ENCODE results near the gene NAALADL1. TPM values are rescaled to one million over a fixed set of nuclear protein-coding genes. Genes with fewer than 3 reads are reported as not detected.
A peak's percentile ranks its signal among the peaks of the same experiment; 100 is the strongest.

The NAALADL1 gene
- total RNA-seq, 1 experiment from 2014 or later = not detected

GRCh38 chr11:64998141-64998540, 60.2 kb downstream of the NAALADL1 start:
- H3K36me3 Mint-ChIP-seq (ENCODE audit: insufficient read depth, unreplicated experiment) = peaks cover 12% of the 10 kb centered on the region
- H3K4me1 Mint-ChIP-seq (ENCODE audit: low read depth, unreplicated experiment) = peaks cover 28% of the 10 kb centered on the region
- intact Hi-C loops (cut with micrococcal nuclease; ENCODE audit: unreplicated experiment) = loop anchor here (5.0 kb wide), 2 partner anchors 81 to 151 kb away; partner anchors contain the start of gene ATG2A
- no peak for DNase-seq
- no peak for TF ChIP-seq CTCF (IDR thresholded peaks at IDR 0.05; ENCODE audit: unreplicated experiment)
- H3K9me3 Mint-ChIP-seq (ENCODE audit: low read depth, unreplicated experiment) = no peaks in the 10 kb centered on the region
- no TSS peak for BruUV-seq (replicated peaks)
- no peaks in the 10 kb centered on the region for H3K27me3 Mint-ChIP-seq (ENCODE audit: unreplicated experiment)
- peak overlapping the region; percentile 36 for H3K4me3 Mint-ChIP-seq (ENCODE audit: low read depth, unreplicated experiment)
- H3K27ac Mint-ChIP-seq (ENCODE audit: unreplicated experiment) = peak overlapping the region; percentile 76
- CTCF ChIA-PET = interaction anchor here (1.5 kb wide), 2 partner anchors 9 to 16 kb away, joined by 3 to 5 read pairs; partner anchors contain the start of gene ARL2

DNA sequence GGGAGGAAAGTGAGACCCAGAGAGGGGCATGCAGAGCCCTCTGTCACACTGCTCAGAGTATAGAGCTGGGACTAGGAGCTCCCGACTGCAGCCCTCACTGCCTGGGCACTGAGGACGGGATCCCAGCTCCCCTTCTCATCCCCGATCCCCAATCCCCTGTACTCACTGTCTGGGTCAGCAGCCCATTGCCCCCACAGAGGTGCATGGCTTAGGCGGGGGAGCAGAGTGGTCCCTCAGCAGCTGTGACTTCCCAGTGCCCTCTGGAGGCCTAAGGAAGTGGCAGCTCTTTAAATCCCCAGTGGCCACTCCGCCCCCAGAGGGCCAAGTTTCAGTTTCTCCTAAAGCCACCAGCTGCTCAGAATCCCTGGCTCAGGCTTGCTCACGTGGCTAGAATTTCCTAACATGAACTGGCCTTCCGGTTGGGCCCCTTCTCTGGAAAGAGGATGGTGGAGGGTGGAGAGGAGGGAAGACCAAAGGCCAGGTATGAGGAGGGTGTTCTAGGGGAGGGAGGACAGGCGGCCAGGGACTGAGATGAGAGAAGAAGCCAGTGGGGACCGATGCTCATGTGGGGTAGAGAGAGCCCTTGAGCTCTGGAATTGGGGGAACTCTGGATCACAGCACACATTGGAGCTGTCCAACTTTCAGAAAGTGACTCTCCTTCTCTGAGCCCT, 61.5 kb downstream of the NAALADL1 start, which contains the start of gene BATF2:
Gene BATF2, minus strand, starts transcription at position 262 of the 671 bp plus-strand sequence. Its CDS starts 57 bp downstream, at position 205.
- CTCF ChIA-PET = interaction anchor here (0.5 to 2.1 kb wide), 15 partner anchors 10 to 209 kb away, joined by 3 to 12 read pairs (median 4); partner anchors contain the start of genes ARL2, CDC42BPG, EHD1 and MAJIN
- TF ChIP-seq CTCF (IDR thresholded peaks at IDR 0.05; ENCODE audit: unreplicated experiment) = no peak
- peak; percentile 84 for DNase-seq
- no peaks in the 10 kb centered on the region for H3K9me3 Mint-ChIP-seq (ENCODE audit: low read depth, unreplicated experiment)
- H3K4me3 Mint-ChIP-seq (ENCODE audit: low read depth, unreplicated experiment) = peak within 1 kb of the TSS; percentile 68
- H3K27ac Mint-ChIP-seq (ENCODE audit: unreplicated experiment) = peak within 1 kb of the TSS; percentile 82
- intact Hi-C loops (cut with micrococcal nuclease; ENCODE audit: unreplicated experiment) = loop anchor here (5.0 kb wide), 2 partner anchors 80 to 150 kb away; partner anchors contain the start of gene ATG2A
- no TSS peak for BruUV-seq (replicated peaks)
- H3K36me3 Mint-ChIP-seq (ENCODE audit: insufficient read depth, unreplicated experiment) = peaks cover 12% of the 10 kb centered on the region
- H3K4me1 Mint-ChIP-seq (ENCODE audit: low read depth, unreplicated experiment) = peaks cover 28% of the 10 kb centered on the region
- H3K27me3 Mint-ChIP-seq (ENCODE audit: unreplicated experiment) = no peaks in the 10 kb centered on the region

DNA sequence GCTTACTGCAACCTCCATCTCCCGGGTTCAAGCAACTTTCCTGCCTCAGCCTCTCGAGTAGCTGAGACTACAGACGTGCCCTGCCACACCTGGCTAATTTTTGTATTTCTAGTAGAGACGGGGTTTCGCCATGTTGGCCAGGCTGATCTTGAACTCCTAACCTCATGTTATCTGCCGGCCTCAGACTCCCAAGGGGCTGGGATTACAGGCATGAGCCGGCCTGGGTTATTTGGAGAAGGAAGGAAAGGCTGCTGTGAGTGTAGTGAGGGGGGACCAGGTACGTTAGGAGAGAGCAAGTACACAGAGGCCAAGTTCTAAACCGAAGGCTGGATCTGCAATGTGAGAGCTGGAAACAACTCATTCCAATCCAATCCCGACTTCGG, 62.0 kb downstream of the NAALADL1 start:
- H3K36me3 Mint-ChIP-seq (ENCODE audit: insufficient read depth, unreplicated experiment) = peaks cover 12% of the 10 kb centered on the region
- BruUV-seq (replicated peaks) = TSS peak; percentile 71
- H3K27ac Mint-ChIP-seq (ENCODE audit: unreplicated experiment) = peak overlapping the region; percentile 82
- H3K4me1 Mint-ChIP-seq (ENCODE audit: low read depth, unreplicated experiment) = peaks cover 28% of the 10 kb centered on the region
- DNase-seq = no peak
- no peak for TF ChIP-seq CTCF (IDR thresholded peaks at IDR 0.05; ENCODE audit: unreplicated experiment)
- CTCF ChIA-PET = interaction anchor here (0.5 to 2.1 kb wide), 12 partner anchors 11 to 209 kb away, joined by 3 to 12 read pairs (median 4); partner anchors contain the start of genes ARL2, CDC42BPG and MAJIN
- H3K27me3 Mint-ChIP-seq (ENCODE audit: unreplicated experiment) = no peaks in the 10 kb centered on the region
- no peaks in the 10 kb centered on the region for H3K9me3 Mint-ChIP-seq (ENCODE audit: low read depth, unreplicated experiment)
- peak overlapping the region; percentile 68 for H3K4me3 Mint-ChIP-seq (ENCODE audit: low read depth, unreplicated experiment)
- intact Hi-C loops (cut with micrococcal nuclease; ENCODE audit: unreplicated experiment) = loop anchor here (5.0 kb wide), 2 partner anchors 79 to 149 kb away; partner anchors contain the start of gene ATG2A

Small RNA genes lying within 50 kb of the gene (microRNA-seq; reads per million reads assigned to microRNA genes)
- gene MIR6879 = 3.2 reads per million

Other genes starting within 250 kb of the NAALADL1 start
- gene MEN1, start 248.0 kb downstream of the NAALADL1 start, total RNA-seq (2022) = 39.8 and 41.0 TPM in 2 replicates
- gene CDC42BPG, start 213.9 kb downstream of the NAALADL1 start, total RNA-seq (2022) = 26.5 and 33.0 TPM in 2 replicates
- 92.8 and 101 TPM in 2 replicates for gene EHD1, start 179.9 kb downstream of the NAALADL1 start, total RNA-seq (2022)
- 29.6 and 35.8 TPM in 2 replicates for gene ATG2A, start 141.3 kb downstream of the NAALADL1 start, total RNA-seq (2022)
- 9.9 and 12.2 TPM in 2 replicates for gene PPP2R5B, start 133.9 kb downstream of the NAALADL1 start, total RNA-seq (2022)
- not detected in 2 replicates for gene GPHA2, start 122.7 kb downstream of the NAALADL1 start, total RNA-seq (2022)
- 0.56 TPM in 1 of 2 replicates, not detected in the other for gene MAJIN, start 86.4 kb downstream of the NAALADL1 start, total RNA-seq (2022)
- 4.5 and 11.3 TPM in 2 replicates for gene BATF2, start 61.6 kb downstream of the NAALADL1 start, total RNA-seq (2022)
- gene ARL2, start 44.4 kb downstream of the NAALADL1 start, total RNA-seq (2022) = 62.6 and 63.7 TPM in 2 replicates
- 22.1 and 25.7 TPM in 2 replicates for gene SNX15, start 31.1 kb downstream of the NAALADL1 start, total RNA-seq (2022)
- 12.9 and 17.6 TPM in 2 replicates for gene SAC3D1, start 17.3 kb downstream of the NAALADL1 start, total RNA-seq (2022)
- 53.4 and 55.4 TPM in 2 replicates for gene CDCA5, start 25.5 kb upstream of the NAALADL1 start, total RNA-seq (2022)
- 47.6 and 48.0 TPM in 2 replicates for gene ZFPL1, start 25.7 kb upstream of the NAALADL1 start, total RNA-seq (2022)
- gene VPS51, start 37.7 kb upstream of the NAALADL1 start, total RNA-seq (2022) = 64.4 and 78.1 TPM in 2 replicates
- gene TM7SF2, start 53.3 kb upstream of the NAALADL1 start, total RNA-seq (2022) = 41.2 and 42.8 TPM in 2 replicates
- 13.2 and 17.2 TPM in 2 replicates for gene ZNHIT2, start 59.1 kb upstream of the NAALADL1 start, total RNA-seq (2022)
- gene FAU, start 63.6 kb upstream of the NAALADL1 start, total RNA-seq (2022) = 650 and 668 TPM in 2 replicates
- 84.1 and 97.9 TPM in 2 replicates for gene MRPL49, start 63.8 kb upstream of the NAALADL1 start, total RNA-seq (2022)
- gene SYVN1, start 76.0 kb upstream of the NAALADL1 start, total RNA-seq (2022) = 68.5 and 76.7 TPM in 2 replicates
- not detected in 2 replicates for gene SPDYC, start 111.7 kb upstream of the NAALADL1 start, total RNA-seq (2022)
- 288 and 314 TPM in 2 replicates for gene CAPN1, start 123.4 kb upstream of the NAALADL1 start, total RNA-seq (2022)
- gene POLA2, start 203.4 kb upstream of the NAALADL1 start, total RNA-seq (2022) = 34.4 and 40.4 TPM in 2 replicates

Measured in Calu3 (cell line).